HepG2 (cell line): ENCODE measurements around the gene TAC3. TPM values are rescaled to one million over a fixed set of nuclear protein-coding genes. Genes with fewer than 3 reads are reported as not detected.

Experiments used
- ARID2 ChIP-seq: sonication (generic); formaldehyde crosslinking; IDR thresholded peaks from 2 replicates; pipeline ENCODE4 v1.8.1; 2022; ENCODE audit warnings: mild to moderate bottlenecking, missing genetic modification reagents, borderline replicate concordance
- ATF7 ChIP-seq, 2 experiments: fragments of 450-650 bp in 1 of 2; sonication (generic) in 1 of 2; formaldehyde crosslinking in 1 of 2; IDR thresholded peaks; 2 replicates each; pipeline versions ENCODE4 v1.4.0 to v1.6.1; 2016 to 2020; ENCODE audit warnings: antibody characterized with exemption in 1 of 2, mild to moderate bottlenecking in 1 of 2, missing genetic modification reagents in 1 of 2
- CBX5 ChIP-seq: sonication (generic); formaldehyde crosslinking; IDR thresholded peaks from 2 replicates; pipeline ENCODE4 v1.4.0; 2020; ENCODE audit warnings: missing genetic modification reagents, borderline replicate concordance
- MXD3 ChIP-seq: IDR thresholded peaks from 2 replicates; pipeline ENCODE4 v1.6.1; 2016; ENCODE audit warnings: mild to moderate bottlenecking, missing biosample characterization, missing genetic modification reagents
- NR2C2 ChIP-seq: sonication (generic); formaldehyde crosslinking; IDR thresholded peaks from 2 replicates; pipeline ENCODE4 v1.4.0; 2020; ENCODE audit warnings: missing genetic modification reagents, mild to moderate bottlenecking, moderate library complexity, borderline replicate concordance
- PRPF4 ChIP-seq: fragments of 200-400 bp; formaldehyde crosslinking; IDR thresholded peaks from 2 replicates; pipeline ENCODE4 v1.6.1; 2016; ENCODE audit warnings: low read length, low read depth; ENCODE audit not compliant: poor library complexity, severe bottlenecking
- ZFP36 ChIP-seq: fragments of 150-350 bp; IDR thresholded peaks from 2 replicates; pipeline ENCODE4 v1.6.1; 2018; ENCODE audit warnings: borderline replicate concordance, low read length, low read depth; ENCODE audit not compliant: partially characterized antibody
- ZNF281 ChIP-seq: sonication (generic); formaldehyde crosslinking; IDR thresholded peaks from 2 replicates; pipeline ENCODE4 v1.4.0; 2020; ENCODE audit warnings: missing genetic modification reagents, borderline replicate concordance
- ZNF737 ChIP-seq: sonication (generic); formaldehyde crosslinking; IDR thresholded peaks from 2 replicates; pipeline ENCODE4 v1.5.0; 2020; ENCODE audit warnings: missing genetic modification reagents, mild to moderate bottlenecking, borderline replicate concordance
- polyA plus RNA-seq, 8 experiments: library from polyadenylated mRNA; depleted of rRNA in 3 of 8; stranded (reverse) in 7 of 8; unstranded in 1 of 8; fragments of >200 nt; fragmentation: Illumina TruSeq in 4 of 8; extraction: Trizol in 4 of 8; gene quantifications; 2 replicates each; pipeline versions ENCODE4 v1.2.1 to v1.2.3, GENCODE V29; 2011 to 2016; ENCODE audit warnings: low read depth in 4 of 8, missing spikeins in 1 of 8, mixed read lengths in 1 of 8; ENCODE audit not compliant: insufficient read depth in 1 of 8
- total RNA-seq, 5 experiments: library from RNA; depleted of rRNA; stranded (reverse); fragments of >200 nt; fragmentation: Illumina TruSeq; extraction: Trizol; gene quantifications; 2 replicates each; pipeline ENCODE4 v1.2.3, GENCODE V29; 2016; ENCODE audit warnings: low read depth in 1 of 5
- TF ChIP-seq, protein P1 (sequence below): sonication (generic); formaldehyde crosslinking; IDR thresholded peaks from 2 replicates; pipeline ENCODE4 v1.4.0; 2020; ENCODE audit warnings: missing genetic modification reagents, mild to moderate bottlenecking, borderline replicate concordance

Gene TAC3
- total and polyA plus RNA-seq, 2 of the 13 experiments (the other 11 are each of a cell fraction or from before 2014, with no cell fraction given), result 0.13 to 0.15 TPM

DNA sequence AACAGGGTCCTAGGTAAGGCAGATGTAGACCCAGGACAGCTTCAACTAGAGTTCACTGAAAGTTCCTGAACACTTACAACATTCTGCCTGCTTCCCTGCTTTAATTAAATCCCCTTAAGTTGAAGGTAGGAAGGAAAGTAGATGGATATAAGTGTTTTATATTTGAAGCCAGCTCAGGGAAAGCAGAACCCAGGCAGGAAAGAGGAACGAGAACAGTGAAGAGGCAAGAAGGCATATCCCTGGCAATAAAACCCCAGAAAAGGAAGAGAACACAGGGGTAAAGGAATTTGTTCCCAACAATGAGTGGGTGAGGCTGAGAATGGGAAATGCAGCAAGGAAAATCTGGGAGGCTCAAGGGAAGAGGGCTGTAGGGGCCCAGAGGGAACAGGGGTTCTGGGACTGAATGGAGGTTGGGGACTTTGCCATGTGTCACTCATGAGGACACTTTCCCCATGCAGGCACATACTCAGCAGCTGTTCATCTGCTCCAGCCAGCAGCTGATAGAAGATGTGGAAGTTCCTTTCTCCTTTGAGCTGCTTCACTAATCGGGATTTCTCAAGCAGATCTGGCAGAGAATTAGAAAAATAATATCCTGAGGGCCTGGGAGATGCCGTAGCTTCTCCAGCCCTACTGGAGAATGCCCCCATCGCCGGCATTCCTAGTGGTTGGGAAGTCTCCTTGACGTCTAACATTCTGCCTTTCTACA, 29.9 kb upstream of the TAC3 start (continued):
- TF ChIP-seq MXD3 (CRISPR knock-in tag), result no peak
- TF ChIP-seq ZFP36, result no peak
- TF ChIP-seq ZNF737 (CRISPR knock-in tag), result no peak
- TF ChIP-seq PRPF4, result no peak
- TF ChIP-seq, protein P1, sequence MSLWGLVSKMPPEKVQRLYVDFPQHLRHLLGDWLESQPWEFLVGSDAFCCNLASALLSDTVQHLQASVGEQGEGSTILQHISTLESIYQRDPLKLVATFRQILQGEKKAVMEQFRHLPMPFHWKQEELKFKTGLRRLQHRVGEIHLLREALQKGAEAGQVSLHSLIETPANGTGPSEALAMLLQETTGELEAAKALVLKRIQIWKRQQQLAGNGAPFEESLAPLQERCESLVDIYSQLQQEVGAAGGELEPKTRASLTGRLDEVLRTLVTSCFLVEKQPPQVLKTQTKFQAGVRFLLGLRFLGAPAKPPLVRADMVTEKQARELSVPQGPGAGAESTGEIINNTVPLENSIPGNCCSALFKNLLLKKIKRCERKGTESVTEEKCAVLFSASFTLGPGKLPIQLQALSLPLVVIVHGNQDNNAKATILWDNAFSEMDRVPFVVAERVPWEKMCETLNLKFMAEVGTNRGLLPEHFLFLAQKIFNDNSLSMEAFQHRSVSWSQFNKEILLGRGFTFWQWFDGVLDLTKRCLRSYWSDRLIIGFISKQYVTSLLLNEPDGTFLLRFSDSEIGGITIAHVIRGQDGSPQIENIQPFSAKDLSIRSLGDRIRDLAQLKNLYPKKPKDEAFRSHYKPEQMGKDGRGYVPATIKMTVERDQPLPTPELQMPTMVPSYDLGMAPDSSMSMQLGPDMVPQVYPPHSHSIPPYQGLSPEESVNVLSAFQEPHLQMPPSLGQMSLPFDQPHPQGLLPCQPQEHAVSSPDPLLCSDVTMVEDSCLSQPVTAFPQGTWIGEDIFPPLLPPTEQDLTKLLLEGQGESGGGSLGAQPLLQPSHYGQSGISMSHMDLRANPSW (CRISPR knock-in tag), result no peak
- no peak for TF ChIP-seq CBX5 (CRISPR knock-in tag)
- TF ChIP-seq ARID2 (CRISPR knock-in tag), result no peak
- TF ChIP-seq ATF7 (IDR thresholded peaks at IDR 0.05), result no peak
- no peak for TF ChIP-seq ATF7 (CRISPR knock-in tag; IDR thresholded peaks at IDR 0.05)
- TF ChIP-seq ZNF281 (CRISPR knock-in tag), result no peak
- no peak for TF ChIP-seq NR2C2 (CRISPR knock-in tag)
